ENCODE measurements around the gene NDST1.

- TF ChIP-seq CTCF (optimal IDR thresholded peaks at IDR 0.05 in 1 of 3, IDR thresholded peaks at IDR 0.05 in 1 of 3, conservative IDR thresholded peaks at IDR 0.05 in 1 of 3; ENCODE audit: extremely low read depth in 1 of 3, insufficient read depth in 2 of 3, low read length in 3 of 3) = peak; percentile 72 to 83 (median 79)
- TF ChIP-seq EZH2 (IDR thresholded peaks at IDR 0.05; ENCODE audit: low read length) = no peak
These were observed 52.7 kb downstream of the NDST1 start for GRCh38 chr5:150560401-150561191.
